ENCODE data around the gene IMPA2.

IMPA2 gene

DNA sequence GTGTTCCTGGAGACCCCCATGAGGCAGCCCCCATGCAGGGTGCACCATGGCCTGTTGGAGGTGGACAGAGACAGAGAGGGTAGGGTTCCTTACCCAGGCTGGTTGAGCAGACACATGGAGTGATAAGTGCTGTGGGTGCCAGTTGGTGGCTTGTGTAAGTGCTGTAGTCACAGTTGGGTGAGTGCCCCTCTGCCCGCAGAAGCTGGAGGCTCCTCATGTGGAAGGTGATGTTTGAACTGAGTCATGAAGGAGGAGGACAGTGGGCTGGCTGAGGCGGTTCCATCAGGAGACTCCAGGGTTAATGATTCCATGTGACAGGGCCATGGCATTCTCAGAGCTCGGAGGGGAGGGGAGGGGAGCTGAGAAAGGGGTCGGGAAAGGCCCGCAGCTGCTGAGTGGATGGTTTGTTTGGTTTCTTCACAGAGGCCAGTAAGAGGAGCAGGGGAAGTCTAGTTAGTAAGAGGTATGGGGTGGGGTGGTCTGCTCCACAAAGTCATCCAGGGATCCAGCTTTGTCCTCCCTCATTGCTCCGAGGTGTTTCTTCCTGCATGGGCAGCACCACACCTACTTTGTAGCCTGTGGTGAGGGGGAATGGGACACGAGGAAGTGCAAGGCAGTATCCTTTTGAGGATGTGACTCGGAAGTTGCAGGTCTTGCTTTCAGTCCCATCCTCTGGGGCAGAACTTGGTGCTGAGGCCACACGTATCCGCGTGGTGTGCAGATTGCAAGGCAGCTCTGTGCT lies 13.6 kb downstream of the IMPA2 start:
- no peaks in the 10 kb centered on the region for H3K4me1 ChIP-seq (ENCODE audit: control insufficient read depth, insufficient read depth, low read length)
- no peak overlapping the region for H3K4me3 ChIP-seq (ENCODE audit: low read depth, low read length)
- H3K9me3 ChIP-seq (ENCODE audit: control insufficient read depth, insufficient read depth, low read depth, low read length) = no peaks in the 10 kb centered on the region
- POLR2A ChIA-PET = interaction anchor here (1.0 to 2.6 kb wide), 4 partner anchors 13 to 58 kb away, joined by 4 to 17 read pairs (median 14); partner anchors contain the start of gene IMPA2
- no peak overlapping the region for H3K27ac ChIP-seq (ENCODE audit: extremely low read depth, low read depth, low read length)
- no peaks in the 10 kb centered on the region; a peak in 1 of 3 replicates for H3K36me3 ChIP-seq (ENCODE audit: control insufficient read depth in 2 of 2, insufficient read depth in 1 of 2, low read length in 2 of 2)
- CTCF ChIA-PET = interaction anchor here (0.6 to 14.0 kb wide), 67 partner anchors 8 to 1764 kb away, joined by 3 to 436 read pairs (median 4); partner anchors contain the start of gene IMPA2
- peak; percentile 98 for TF ChIP-seq ZIC2 (tag by site-specific recombination; IDR thresholded peaks at IDR 0.05)
- TF ChIP-seq, protein P1, sequence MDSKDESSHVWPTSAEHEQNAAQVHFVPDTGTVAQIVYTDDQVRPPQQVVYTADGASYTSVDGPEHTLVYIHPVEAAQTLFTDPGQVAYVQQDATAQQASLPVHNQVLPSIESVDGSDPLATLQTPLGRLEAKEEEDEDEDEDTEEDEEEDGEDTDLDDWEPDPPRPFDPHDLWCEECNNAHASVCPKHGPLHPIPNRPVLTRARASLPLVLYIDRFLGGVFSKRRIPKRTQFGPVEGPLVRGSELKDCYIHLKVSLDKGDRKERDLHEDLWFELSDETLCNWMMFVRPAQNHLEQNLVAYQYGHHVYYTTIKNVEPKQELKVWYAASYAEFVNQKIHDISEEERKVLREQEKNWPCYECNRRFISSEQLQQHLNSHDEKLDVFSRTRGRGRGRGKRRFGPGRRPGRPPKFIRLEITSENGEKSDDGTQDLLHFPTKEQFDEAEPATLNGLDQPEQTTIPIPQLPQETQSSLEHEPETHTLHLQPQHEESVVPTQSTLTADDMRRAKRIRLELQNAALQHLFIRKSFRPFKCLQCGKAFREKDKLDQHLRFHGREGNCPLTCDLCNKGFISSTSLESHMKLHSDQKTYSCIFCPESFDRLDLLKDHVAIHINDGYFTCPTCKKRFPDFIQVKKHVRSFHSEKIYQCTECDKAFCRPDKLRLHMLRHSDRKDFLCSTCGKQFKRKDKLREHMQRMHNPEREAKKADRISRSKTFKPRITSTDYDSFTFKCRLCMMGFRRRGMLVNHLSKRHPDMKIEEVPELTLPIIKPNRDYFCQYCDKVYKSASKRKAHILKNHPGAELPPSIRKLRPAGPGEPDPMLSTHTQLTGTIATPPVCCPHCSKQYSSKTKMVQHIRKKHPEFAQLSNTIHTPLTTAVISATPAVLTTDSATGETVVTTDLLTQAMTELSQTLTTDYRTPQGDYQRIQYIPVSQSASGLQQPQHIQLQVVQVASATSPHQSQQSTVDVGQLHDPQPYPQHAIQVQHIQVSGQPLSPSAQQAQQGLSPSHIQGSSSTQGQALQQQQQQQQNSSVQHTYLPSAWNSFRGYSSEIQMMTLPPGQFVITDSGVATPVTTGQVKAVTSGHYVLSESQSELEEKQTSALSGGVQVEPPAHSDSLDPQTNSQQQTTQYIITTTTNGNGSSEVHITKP (tag by site-specific recombination; IDR thresholded peaks at IDR 0.05) = peak; percentile 89
- TF ChIP-seq ZNF792 (tag by site-specific recombination; IDR thresholded peaks at IDR 0.05) = no peak

- Histone ChIP-seq H3K4me3 (ENCODE audit: low read depth, low read length) (no peak overlapping the region), H3K4me1 (ENCODE audit: control insufficient read depth, insufficient read depth, low read length) (no peaks in the 10 kb centered on the region), H3K36me3 (ENCODE audit: control insufficient read depth in 2 of 2, insufficient read depth in 1 of 2, low read length in 2 of 2) (peaks cover 0 to 4% of the 10 kb centered on the region in 2 experiments; a peak in 1 of 3 replicates), H3K27ac (ENCODE audit: extremely low read depth, low read depth, low read length) (no peak overlapping the region), H3K9me3 (ENCODE audit: control insufficient read depth, insufficient read depth, low read depth, low read length) (no peaks in the 10 kb centered on the region)
- ChIA-PET POLR2A (interaction anchor here (0.6 to 1.8 kb wide), 5 partner anchors 12 to 59 kb away, joined by 3 to 17 read pairs (median 4); partner anchors contain the start of gene IMPA2), CTCF (interaction anchor here (0.6 to 14.0 kb wide), 71 partner anchors 8 to 1763 kb away, joined by 3 to 436 read pairs (median 4); partner anchors contain the start of gene IMPA2)
- TF ChIP-seq GFI1B (tag by site-specific recombination; IDR thresholded peaks at IDR 0.05) = no peak
- TF ChIP-seq CTCF (tag by site-specific recombination; IDR thresholded peaks at IDR 0.05) = peak; percentile 77
- TF ChIP-seq ZNF777 (tag by site-specific recombination; IDR thresholded peaks at IDR 0.05; ENCODE audit: borderline replicate concordance) = no peak
- no peak for TF ChIP-seq ZNF138 (tag by site-specific recombination; IDR thresholded peaks at IDR 0.05; ENCODE audit: borderline replicate concordance)
- TF ChIP-seq ZNF341 (tag by site-specific recombination; IDR thresholded peaks at IDR 0.05; ENCODE audit: low read depth) = peak; percentile 32; the same call in 1 of the 2 replicates
- peak; percentile 88 for TF ChIP-seq ZNF654 (tag by site-specific recombination; IDR thresholded peaks at IDR 0.05; ENCODE audit: low read depth)
- 0 out of 2 replicates have a peak, but pooled peaks have one; percentile 14 for TF ChIP-seq ZBTB17 (tag by site-specific recombination; IDR thresholded peaks at IDR 0.05)
Observed at GRCh38 chr18:11995445-11996189, 14.3 kb downstream of the IMPA2 start.

GRCh38 chr18:11996190-11996754 lies 15.0 kb downstream of the IMPA2 start:
- no peak overlapping the region for H3K27ac ChIP-seq (ENCODE audit: extremely low read depth, low read depth, low read length)
- ChIA-PET CTCF (interaction anchor here (0.6 to 14.0 kb wide), 46 partner anchors 9 to 389 kb away, joined by 3 to 436 read pairs (median 6); partner anchors contain the start of gene IMPA2), POLR2A (interaction anchor here (0.6 to 1.8 kb wide), 4 partner anchors 12 to 58 kb away, joined by 3 to 17 read pairs (median 6); partner anchors contain the start of gene IMPA2)
- no peaks in the 10 kb centered on the region for H3K9me3 ChIP-seq (ENCODE audit: control insufficient read depth, insufficient read depth, low read depth, low read length)
- H3K4me1 ChIP-seq (ENCODE audit: control insufficient read depth, insufficient read depth, low read length) = no peaks in the 10 kb centered on the region
- H3K36me3 ChIP-seq (ENCODE audit: control insufficient read depth in 2 of 2, insufficient read depth in 1 of 2, low read length in 2 of 2) = peaks cover 1 to 4% of the 10 kb centered on the region in 2 experiments; a peak in 2 of 3 replicates
- H3K4me3 ChIP-seq (ENCODE audit: low read depth, low read length) = no peak overlapping the region
- TF ChIP-seq, protein P1 (tag by site-specific recombination; IDR thresholded peaks at IDR 0.05) = peak; percentile 74
- TF ChIP-seq ZSCAN16 (tag by site-specific recombination; IDR thresholded peaks at IDR 0.05) = no peak

Data from HEK293 (cell line).